UCSD-AML1 (cell line): ENCODE data around the gene WSCD2.
A peak's percentile ranks its signal among the peaks of the same experiment; 100 is the strongest.

Experiments used
- DNase-seq: peaks from one replicate; lab custom pipeline; 2025; ENCODE audit not compliant: unreplicated experiment; lab: John Stamatoyannopoulos, UW

The WSCD2 gene

GRCh38 chr12:108257610-108258106 lies 128.6 kb downstream of the WSCD2 start:
- no peak for DNase-seq

- no peak for DNase-seq
Observed at GRCh38 chr12:108260039-108260438, 131.0 kb downstream of the WSCD2 start.

- no peak for DNase-seq
Observed at GRCh38 chr12:108260969-108261368, 131.9 kb downstream of the WSCD2 start.

- DNase-seq = no peak
Observed at GRCh38 chr12:108265505-108265904, 136.4 kb downstream of the WSCD2 start.

GRCh38 chr12:108266131-108266530 lies 137.0 kb downstream of the WSCD2 start:
- no peak for DNase-seq

- no peak for DNase-seq
Observed at GRCh38 chr12:108267450-108267849, 138.4 kb downstream of the WSCD2 start.

GRCh38 chr12:108268397-108268796 lies 139.3 kb downstream of the WSCD2 start:
- DNase-seq = no peak

GRCh38 chr12:108269224-108269623 lies 140.1 kb downstream of the WSCD2 start:
- no peak for DNase-seq

- DNase-seq = no peak
Observed at GRCh38 chr12:108270035-108270848, 141.2 kb downstream of the WSCD2 start.

- DNase-seq = no peak
Observed at GRCh38 chr12:108270849-108271143, 141.7 kb downstream of the WSCD2 start.

GRCh38 chr12:108271951-108272872 lies 143.1 kb downstream of the WSCD2 start:
- no peak for DNase-seq

GRCh38 chr12:108273217-108273616 lies 144.1 kb downstream of the WSCD2 start:
- DNase-seq = no peak

- no peak for DNase-seq
Observed at GRCh38 chr12:108277613-108278012, 148.5 kb downstream of the WSCD2 start.

- no peak for DNase-seq
Observed at GRCh38 chr12:108282160-108282559, 153.1 kb downstream of the WSCD2 start.

GRCh38 chr12:108282676-108283075 lies 153.6 kb downstream of the WSCD2 start:
- peak; percentile 35 for DNase-seq

GRCh38 chr12:108284163-108284562 lies 155.1 kb downstream of the WSCD2 start:
- no peak for DNase-seq

- DNase-seq = no peak
Observed at GRCh38 chr12:108285016-108285415, 155.9 kb downstream of the WSCD2 start.

GRCh38 chr12:108287227-108287626 lies 158.1 kb downstream of the WSCD2 start:
- no peak for DNase-seq

- no peak for DNase-seq
Observed at GRCh38 chr12:108289350-108290161, 160.5 kb downstream of the WSCD2 start.

- no peak for DNase-seq
Observed at GRCh38 chr12:108295641-108296040, 166.6 kb downstream of the WSCD2 start.

- DNase-seq = no peak
Observed at GRCh38 chr12:108296945-108297344, 167.9 kb downstream of the WSCD2 start.
